OCI-LY3 (cell line): ENCODE results near the gene CCDC178.

Source experiments
- CTCF ChIP-seq: fragments of 200-600, 300-600 bp; sonication (generic); IDR thresholded peaks from 2 replicates; pipeline ENCODE4 v1.5.1; 2014; ENCODE audit warnings: antibody characterized with exemption, low read length, low read depth
- EZH2phosphoT487 ChIP-seq: fragments of 200-600 bp; shearing (Covaris generic); IDR thresholded peaks from 2 replicates; pipeline ENCODE4 v1.6.1; 2018; ENCODE audit warnings: antibody characterized with exemption, mixed run types, low read depth

- TF ChIP-seq CTCF (no peak), EZH2phosphoT487 (no peak)
Measured at GRCh38 chr18:32920796-32921787, 519.4 kb downstream of the CCDC178 start.
